ENCODE results near the gene MTHFD1L.

Gene MTHFD1L

DNA sequence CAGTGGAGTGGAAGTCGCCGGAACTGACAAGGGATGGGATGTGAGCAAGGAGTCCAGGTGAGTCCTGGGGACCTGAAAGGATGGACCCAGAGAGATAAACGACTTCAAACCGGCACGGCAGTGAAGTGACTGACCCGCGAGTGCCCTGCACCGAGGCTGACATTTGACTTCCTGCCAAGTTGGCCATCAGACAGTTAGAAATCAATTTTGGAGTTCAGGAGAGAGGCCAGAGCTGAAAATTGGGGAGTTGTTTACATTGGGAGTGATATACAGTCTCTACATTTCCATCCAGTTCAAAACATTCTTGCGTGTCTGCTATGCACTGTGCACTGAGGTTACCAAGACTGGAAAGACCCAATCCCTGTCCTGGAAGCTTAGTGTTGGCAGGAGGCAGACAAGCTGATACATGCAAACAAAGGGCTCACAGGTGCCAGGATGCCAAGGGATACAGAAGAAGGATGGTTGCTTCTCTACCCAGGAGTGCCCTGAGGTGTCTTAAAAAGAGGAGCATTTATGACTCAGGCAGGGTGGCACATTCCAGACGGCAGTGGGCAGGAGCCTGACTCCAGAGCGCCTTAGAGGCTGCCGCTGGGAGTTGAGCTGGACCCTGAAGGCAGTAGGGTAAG lies 186.6 kb downstream of the MTHFD1L start:
- no peak for DNase-seq (ENCODE audit: insufficient read length, low spot score)
- FAIRE-seq = no peak

DNA sequence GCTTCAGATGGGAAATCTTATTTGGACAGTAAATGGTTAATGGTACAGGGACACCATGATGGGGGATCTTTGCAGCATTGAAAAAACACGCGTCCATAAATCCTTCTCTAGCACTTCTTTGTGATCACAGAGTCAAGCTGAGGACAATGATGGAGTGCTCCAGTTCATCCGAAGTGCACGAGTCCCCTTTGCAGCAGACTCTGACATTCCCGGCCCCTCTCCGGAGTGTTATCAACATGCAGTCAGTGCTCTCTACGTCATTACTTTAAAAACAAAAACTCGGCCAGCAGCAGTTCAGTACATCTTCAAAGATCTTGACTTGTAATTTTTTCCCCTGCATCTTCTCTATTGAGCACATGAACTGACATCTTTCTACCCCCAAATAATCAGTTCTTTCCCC lies 188.8 kb downstream of the MTHFD1L start:
- FAIRE-seq = no peak
- no peak for DNase-seq (ENCODE audit: insufficient read length, low spot score)
- TF ChIP-seq SPI1 (IDR thresholded peaks at IDR 0.05; ENCODE audit: low read depth, low read length) = no peak
- no peak for TF ChIP-seq PAX5 (IDR thresholded peaks at IDR 0.05; ENCODE audit: insufficient read depth, low read length, severe bottlenecking)
- TF ChIP-seq POLR2AphosphoS5 (IDR thresholded peaks at IDR 0.05; ENCODE audit: low read depth, low read length) = no peak
- no peak for TF ChIP-seq TAF1 (IDR thresholded peaks at IDR 0.05; ENCODE audit: low read depth, low read length)
- no peak for TF ChIP-seq POLR2A (IDR thresholded peaks at IDR 0.05; ENCODE audit: low read depth, low read length)

More for the DNA sequence above, 186.6 kb downstream of the MTHFD1L start:
- TF ChIP-seq POU2F2 (IDR thresholded peaks at IDR 0.05; ENCODE audit: low read depth, low read length) (no peak), TAF1 (IDR thresholded peaks at IDR 0.05; ENCODE audit: low read depth, low read length) (no peak), SPI1 (IDR thresholded peaks at IDR 0.05; ENCODE audit: low read depth, low read length) (no peak), POLR2AphosphoS5 (IDR thresholded peaks at IDR 0.05; ENCODE audit: low read depth, low read length) (no peak), PAX5 (IDR thresholded peaks at IDR 0.05; ENCODE audit: insufficient read depth, low read length, severe bottlenecking) (no peak), POLR2A (IDR thresholded peaks at IDR 0.05; ENCODE audit: low read depth, low read length) (no peak)

DNA sequence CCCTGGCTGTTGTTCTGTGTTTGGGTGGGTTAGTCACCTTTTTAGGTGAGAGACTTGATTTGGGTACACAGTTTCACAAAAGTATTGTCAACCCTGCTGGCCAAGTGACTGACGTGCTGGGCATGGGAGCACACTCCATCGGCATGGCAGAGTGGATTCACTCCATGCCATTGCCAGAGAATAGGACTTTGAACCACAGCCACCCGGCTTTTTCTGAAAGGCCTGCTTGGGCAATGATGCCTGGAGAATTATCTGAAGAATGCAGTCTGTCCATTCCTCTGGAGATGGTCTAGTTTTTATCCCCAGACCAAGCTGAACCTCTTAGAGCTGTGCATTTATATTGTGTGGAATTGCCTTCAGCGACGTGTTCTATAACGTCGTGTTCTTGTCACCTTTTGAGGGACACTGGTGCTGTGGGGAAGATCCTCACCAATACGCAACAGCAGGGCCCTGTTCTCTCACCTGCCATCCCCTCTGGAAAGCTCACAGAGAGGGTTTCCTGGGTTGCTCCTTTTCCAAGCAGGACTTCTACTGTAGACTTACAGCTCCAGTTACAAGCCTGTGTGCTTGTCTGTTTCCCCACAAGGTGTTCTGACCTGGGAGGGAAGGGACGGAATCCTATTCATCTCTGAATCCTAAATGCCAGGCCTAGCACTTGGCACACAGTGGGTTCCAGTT lies 190.9 kb downstream of the MTHFD1L start:
- DNase-seq (ENCODE audit: insufficient read length, low spot score) = no peak
- FAIRE-seq = no peak
- TF ChIP-seq TAF1 (IDR thresholded peaks at IDR 0.05; ENCODE audit: low read depth, low read length) = no peak

DNA sequence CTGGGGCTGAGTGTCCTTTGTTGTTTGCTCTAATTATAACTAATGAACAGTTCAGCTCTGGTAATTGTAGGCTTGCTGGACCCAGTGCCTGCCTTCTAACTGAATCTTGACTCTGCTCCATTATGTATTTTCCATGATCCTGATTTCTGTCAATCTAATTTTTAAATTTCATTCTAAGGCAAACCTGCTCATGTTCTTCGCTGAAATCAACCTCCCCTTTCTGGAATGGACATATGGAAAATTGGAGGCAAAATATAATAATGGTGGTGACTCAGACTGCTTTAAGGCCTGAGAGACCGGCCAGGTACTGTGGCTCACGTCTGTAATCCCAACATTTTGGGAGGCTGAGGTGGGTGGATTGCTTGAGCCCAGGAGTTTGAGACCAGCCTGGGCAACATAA lies 191.6 kb downstream of the MTHFD1L start:
- DNase-seq (ENCODE audit: insufficient read length, low spot score) (no peak), FAIRE-seq (no peak)

DNA sequence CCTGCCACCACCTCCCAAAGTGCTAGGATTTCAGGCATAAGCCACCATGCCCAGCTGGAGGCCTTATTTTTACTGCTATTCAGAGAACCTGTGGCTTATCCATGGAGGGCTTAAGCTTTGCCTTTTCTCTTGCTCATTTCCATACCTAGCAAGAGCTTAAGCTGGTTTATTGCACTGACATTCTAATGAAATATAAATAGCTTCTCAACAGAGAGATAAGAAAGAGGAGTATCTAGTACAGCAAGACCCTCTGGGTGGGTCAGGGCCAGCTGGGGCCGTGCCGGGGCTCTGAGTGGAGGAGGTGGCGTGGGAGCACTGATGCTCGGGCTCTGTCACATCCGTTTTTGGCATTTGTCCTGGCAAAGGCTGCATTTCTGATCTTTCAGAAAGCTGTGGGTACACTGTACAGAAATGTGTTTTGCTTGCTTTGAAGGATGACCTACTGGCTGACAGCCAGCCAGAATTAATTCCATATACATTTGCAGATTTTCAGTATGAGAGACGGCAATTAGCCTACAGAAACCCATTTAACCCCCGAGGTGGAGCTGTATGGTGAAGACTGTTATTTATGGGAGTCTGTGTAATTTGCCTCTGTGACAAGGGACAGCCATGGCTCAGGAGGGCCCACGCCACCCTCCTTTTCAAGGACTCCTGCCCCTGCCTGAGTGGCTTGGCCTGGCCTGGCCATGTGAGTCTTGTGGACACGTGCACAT lies 192.7 kb downstream of the MTHFD1L start:
- TF ChIP-seq POLR2AphosphoS5 (IDR thresholded peaks at IDR 0.05; ENCODE audit: low read depth, low read length) = no peak
- no peak for TF ChIP-seq POLR2A (IDR thresholded peaks at IDR 0.05; ENCODE audit: low read depth, low read length)
- FAIRE-seq (no peak), DNase-seq (ENCODE audit: insufficient read length, low spot score) (no peak)

More for the DNA sequence above, 191.6 kb downstream of the MTHFD1L start:
- TF ChIP-seq POU2F2 (IDR thresholded peaks at IDR 0.05; ENCODE audit: low read depth, low read length) = no peak
- TF ChIP-seq POLR2AphosphoS5 (IDR thresholded peaks at IDR 0.05; ENCODE audit: low read depth, low read length) = no peak
- TF ChIP-seq PAX5 (IDR thresholded peaks at IDR 0.05; ENCODE audit: insufficient read depth, low read length, severe bottlenecking) = no peak
- no peak for TF ChIP-seq TAF1 (IDR thresholded peaks at IDR 0.05; ENCODE audit: low read depth, low read length)
- no peak for TF ChIP-seq POLR2A (IDR thresholded peaks at IDR 0.05; ENCODE audit: low read depth, low read length)
- TF ChIP-seq SPI1 (IDR thresholded peaks at IDR 0.05; ENCODE audit: low read depth, low read length) = no peak

DNA sequence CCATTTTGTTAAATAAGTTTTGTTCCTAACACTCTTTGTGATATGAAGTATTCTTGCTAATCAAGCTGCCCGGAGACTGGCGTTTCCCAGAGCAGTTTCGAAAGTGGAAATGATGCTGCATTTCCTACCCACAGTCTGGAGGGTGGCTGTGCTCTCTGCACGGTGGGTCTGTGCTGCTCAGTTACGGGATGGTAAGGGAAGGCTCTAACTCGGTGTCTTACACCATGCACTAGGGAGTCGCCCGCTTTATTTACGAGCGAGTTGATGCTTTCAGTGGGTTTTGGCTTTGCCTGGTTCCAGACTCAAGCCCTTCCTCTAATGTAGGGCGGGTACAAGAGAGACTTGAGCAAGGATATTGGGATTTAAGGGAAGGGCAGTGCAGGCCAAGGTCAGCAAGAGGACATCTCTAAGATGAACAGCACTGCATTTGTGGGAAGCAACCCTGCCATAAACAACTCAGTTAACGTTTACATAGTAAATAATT lies 194.2 kb downstream of the MTHFD1L start:
- DNase-seq (ENCODE audit: insufficient read length, low spot score) (no peak), FAIRE-seq (no peak)
- TF ChIP-seq PAX5 (IDR thresholded peaks at IDR 0.05; ENCODE audit: insufficient read depth, low read length, severe bottlenecking) = no peak
- no peak for TF ChIP-seq POU2F2 (IDR thresholded peaks at IDR 0.05; ENCODE audit: low read depth, low read length)
- TF ChIP-seq POLR2A (IDR thresholded peaks at IDR 0.05; ENCODE audit: low read depth, low read length) = no peak
- no peak for TF ChIP-seq SPI1 (IDR thresholded peaks at IDR 0.05; ENCODE audit: low read depth, low read length)
- TF ChIP-seq TAF1 (IDR thresholded peaks at IDR 0.05; ENCODE audit: low read depth, low read length) = no peak
- TF ChIP-seq POLR2AphosphoS5 (IDR thresholded peaks at IDR 0.05; ENCODE audit: low read depth, low read length) = no peak

DNA sequence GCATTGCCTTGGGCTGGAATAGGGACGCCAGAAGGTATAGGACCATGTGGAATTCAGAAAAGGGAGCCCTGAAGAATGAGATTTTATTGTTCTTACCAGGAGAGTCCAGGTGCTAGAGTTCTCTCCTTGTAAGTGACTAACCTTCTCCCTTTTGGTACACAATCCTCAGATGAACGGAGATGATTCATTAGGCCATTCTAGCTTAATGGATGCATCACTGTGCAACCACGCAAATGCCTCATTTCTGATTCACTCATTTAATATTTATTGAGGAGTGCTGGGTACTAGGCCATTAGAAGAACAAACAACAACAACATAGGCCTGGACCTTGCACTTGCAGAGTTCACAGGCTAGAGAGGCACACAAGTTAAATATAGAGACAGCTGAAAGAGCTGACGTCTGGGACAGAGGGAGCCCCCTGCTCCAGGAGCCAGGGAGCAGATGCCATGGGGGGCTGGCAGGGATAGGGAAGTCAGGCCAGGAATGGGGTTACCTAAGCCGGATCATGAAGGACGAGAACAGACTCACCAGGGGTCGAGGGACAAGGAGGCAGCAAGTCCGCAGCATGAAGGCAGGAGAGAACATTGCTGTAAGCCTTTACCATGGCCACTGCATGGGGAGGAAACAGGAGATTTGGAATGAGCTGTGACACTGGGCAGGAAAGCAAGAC lies 194.7 kb downstream of the MTHFD1L start:
- no peak for FAIRE-seq
- no peak for TF ChIP-seq POLR2AphosphoS5 (IDR thresholded peaks at IDR 0.05; ENCODE audit: low read depth, low read length)
- TF ChIP-seq POLR2A (IDR thresholded peaks at IDR 0.05; ENCODE audit: low read depth, low read length) = no peak
- no peak for TF ChIP-seq POU2F2 (IDR thresholded peaks at IDR 0.05; ENCODE audit: low read depth, low read length)
- no peak for TF ChIP-seq PAX5 (IDR thresholded peaks at IDR 0.05; ENCODE audit: insufficient read depth, low read length, severe bottlenecking)
- no peak for TF ChIP-seq TAF1 (IDR thresholded peaks at IDR 0.05; ENCODE audit: low read depth, low read length)
- no peak for TF ChIP-seq SPI1 (IDR thresholded peaks at IDR 0.05; ENCODE audit: low read depth, low read length)
- no peak for DNase-seq (ENCODE audit: insufficient read length, low spot score)

DNA sequence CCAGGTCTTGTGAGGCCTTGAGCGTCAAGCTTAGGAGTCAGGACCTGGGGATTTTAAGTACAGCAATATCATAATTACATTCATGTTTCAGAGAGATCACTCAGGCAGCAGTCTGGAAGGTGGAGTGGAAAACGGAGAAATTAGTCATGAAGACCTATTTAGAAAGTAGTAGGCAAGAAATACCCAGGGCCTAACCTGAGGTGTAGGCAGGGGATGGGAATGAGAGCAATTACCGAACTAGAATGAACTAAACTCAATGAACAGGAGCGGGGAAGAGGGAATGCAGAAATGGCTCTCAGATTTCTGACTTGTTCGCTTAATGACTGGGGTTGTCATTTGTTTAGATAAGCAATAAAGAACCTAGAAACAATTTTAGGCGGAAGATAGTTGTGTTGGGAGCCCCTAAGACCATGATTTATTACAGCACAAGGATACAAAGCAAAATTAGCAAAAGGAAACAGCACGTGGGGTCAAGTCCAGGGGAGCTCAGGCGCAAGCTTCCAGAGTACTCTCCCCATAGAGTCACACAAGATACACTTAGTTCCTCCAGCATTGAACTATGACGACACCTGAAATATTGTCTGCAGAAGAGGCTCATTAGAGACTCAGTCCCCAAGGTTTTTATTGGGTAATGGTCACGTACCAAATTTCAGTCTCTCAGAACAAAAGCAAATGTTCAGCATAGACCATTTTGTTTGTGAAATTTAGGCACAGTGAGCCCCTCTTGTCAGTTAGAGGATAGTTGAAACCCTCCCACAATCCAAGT lies 195.4 kb downstream of the MTHFD1L start:
- no peak for TF ChIP-seq TAF1 (IDR thresholded peaks at IDR 0.05; ENCODE audit: low read depth, low read length)
- TF ChIP-seq POU2F2 (IDR thresholded peaks at IDR 0.05; ENCODE audit: low read depth, low read length) = no peak
- no peak for TF ChIP-seq PAX5 (IDR thresholded peaks at IDR 0.05; ENCODE audit: insufficient read depth, low read length, severe bottlenecking)
- no peak for TF ChIP-seq POLR2AphosphoS5 (IDR thresholded peaks at IDR 0.05; ENCODE audit: low read depth, low read length)
- TF ChIP-seq SPI1 (IDR thresholded peaks at IDR 0.05; ENCODE audit: low read depth, low read length) = no peak
- no peak for TF ChIP-seq POLR2A (IDR thresholded peaks at IDR 0.05; ENCODE audit: low read depth, low read length)
- DNase-seq (ENCODE audit: insufficient read length, low spot score) = no peak
- FAIRE-seq = no peak

DNA sequence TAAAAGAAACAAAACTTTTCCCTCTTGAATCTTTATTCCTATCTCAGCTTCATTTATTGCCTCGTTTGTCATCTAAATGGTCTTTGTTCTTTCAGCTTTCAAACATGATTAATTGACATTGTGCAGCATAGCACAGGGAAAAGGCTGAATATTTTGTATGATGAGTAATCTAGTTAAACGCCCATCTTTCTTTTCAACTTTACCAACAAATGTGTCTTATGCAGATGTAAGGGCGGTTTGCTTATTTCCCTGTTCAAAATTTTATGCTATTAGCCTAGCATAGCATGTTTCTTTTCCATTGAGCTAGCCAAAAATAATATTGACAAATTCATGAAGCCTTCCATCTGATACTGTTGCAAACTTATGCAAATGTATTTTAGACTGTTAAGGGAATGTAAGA lies 197.8 kb downstream of the MTHFD1L start:
- no peak for FAIRE-seq
- TF ChIP-seq POU2F2 (IDR thresholded peaks at IDR 0.05; ENCODE audit: low read depth, low read length) = no peak
- TF ChIP-seq PAX5 (IDR thresholded peaks at IDR 0.05; ENCODE audit: insufficient read depth, low read length, severe bottlenecking) = no peak
- TF ChIP-seq POLR2A (IDR thresholded peaks at IDR 0.05; ENCODE audit: low read depth, low read length) = no peak
- no peak for TF ChIP-seq SPI1 (IDR thresholded peaks at IDR 0.05; ENCODE audit: low read depth, low read length)
- TF ChIP-seq TAF1 (IDR thresholded peaks at IDR 0.05; ENCODE audit: low read depth, low read length) = no peak
- no peak for TF ChIP-seq POLR2AphosphoS5 (IDR thresholded peaks at IDR 0.05; ENCODE audit: low read depth, low read length)
- no peak for DNase-seq (ENCODE audit: insufficient read length, low spot score)

All from GM12891 (cell line).